Neural progenitor cell (in vitro differentiated cells): ENCODE measurements around the gene MMS22L. TPM values are rescaled to one million over a fixed set of nuclear protein-coding genes. Genes with fewer than 3 reads are reported as not detected.
A peak's percentile ranks its signal among the peaks of the same experiment; 100 is the strongest.

Experiments used
- DNase-seq: peaks from one replicate; pipeline ENCODE4 v3.0.0-alpha.2; 2016; ENCODE audit warnings: low spot score
- H2AFZ ChIP-seq: fragments of 200-600 bp; sonication (generic); replicated peaks from 2 replicates; pipeline ENCODE4 v1.6.1; 2016; ENCODE audit warnings: antibody characterized with exemption
- H3F3A ChIP-seq: fragments of 200-600 bp; sonication (generic); 2 replicates; pipeline ENCODE4 v1.6.1; 2016; ENCODE audit warnings: antibody characterized with exemption, low read depth
- H3K27ac ChIP-seq: fragments of 200-600 bp; sonication (generic); 2 replicates; pipeline ENCODE4 v1.5.1; 2016; ENCODE audit warnings: mild to moderate bottlenecking
- H3K27me3 ChIP-seq: fragments of 200-600 bp; sonication (generic); 2 replicates; pipeline ENCODE4 v1.6.1; 2016; ENCODE audit warnings: mild to moderate bottlenecking, moderate library complexity
- H3K36me3 ChIP-seq: fragments of 200-600 bp; sonication (generic); 2 replicates; pipeline ENCODE4 v1.5.1; 2016
- H3K4me1 ChIP-seq: fragments of 200-600 bp; sonication (generic); 2 replicates; pipeline ENCODE4 v1.6.1; 2016; ENCODE audit warnings: mixed run types
- H3K4me2 ChIP-seq: fragments of 200-600 bp; sonication (generic); 2 replicates; pipeline ENCODE4 v1.6.1; 2016
- H3K4me3 ChIP-seq: fragments of 200-600 bp; sonication (generic); 2 replicates; pipeline ENCODE4 v1.5.1; 2016
- H3K79me2 ChIP-seq: fragments of 200-600 bp; sonication (generic); 2 replicates; pipeline ENCODE4 v1.6.1; 2016; ENCODE audit warnings: low read depth
- H3K9ac ChIP-seq: fragments of 200-600 bp; sonication (generic); 2 replicates; pipeline ENCODE4 v1.6.1; 2016
- H3K9me3 ChIP-seq: fragments of 200-600 bp; sonication (generic); 2 replicates; pipeline ENCODE4 v1.5.1; 2016; ENCODE audit warnings: low read depth
- H4K20me1 ChIP-seq: fragments of 200-600 bp; sonication (generic); 2 replicates; pipeline ENCODE4 v1.6.1; 2016; ENCODE audit warnings: low read depth
- H3K27ac Mint-ChIP-seq: 3 replicates; pipeline ENCODE4 v1.8.0; 2021; ENCODE audit warnings: mixed read lengths
- H3K27me3 Mint-ChIP-seq: 2 replicates; pipeline ENCODE4 v1.8.0; 2022; ENCODE audit warnings: low read depth, mild to moderate bottlenecking, inconsistent platforms, moderate library complexity, mixed read lengths; ENCODE audit not compliant: insufficient read depth
- H3K36me3 Mint-ChIP-seq: 3 replicates; pipeline ENCODE4 v1.8.0; 2021; ENCODE audit warnings: mixed read lengths
- H3K4me1 Mint-ChIP-seq: 3 replicates; pipeline ENCODE4 v1.8.0; 2021; ENCODE audit warnings: mixed read lengths
- H3K4me3 Mint-ChIP-seq: 3 replicates; pipeline ENCODE4 v1.8.0; 2021; ENCODE audit warnings: mild to moderate bottlenecking, moderate library complexity, mixed read lengths
- H3K9me3 Mint-ChIP-seq: 3 replicates; pipeline ENCODE4 v1.8.0; 2020; ENCODE audit warnings: mixed read lengths
- CTCF ChIP-seq: fragments of 200-600 bp; sonication (generic); IDR thresholded peaks from 2 replicates; pipeline ENCODE4 v1.5.1; 2017; ENCODE audit warnings: antibody characterized with exemption, mild to moderate bottlenecking
- EZH2 ChIP-seq: fragments of 200-600 bp; sonication (generic); IDR thresholded peaks from 2 replicates; pipeline ENCODE4 v1.6.1; 2017; ENCODE audit warnings: antibody characterized with exemption, mild to moderate bottlenecking, moderate library complexity
- EZH2phosphoT487 ChIP-seq: fragments of 200-600 bp; sonication (generic); IDR thresholded peaks from 2 replicates; pipeline ENCODE4 v1.6.1; 2017; ENCODE audit warnings: antibody characterized with exemption
- total RNA-seq: library from RNA; depleted of rRNA; stranded (reverse); fragments of >200 nt; gene quantifications from 2 replicates; pipeline ENCODE4 v1.2.3, GENCODE V29; 2015; ENCODE audit warnings: low replicate concordance

MMS22L gene
- total RNA-seq, 1 donor from 2014 or later: 76.5 TPM

GRCh38 chr6:97316978-97317377, 34.0 kb upstream of the MMS22L start:
- H3K79me2 ChIP-seq: no peaks in the 10 kb centered on the region
- peaks cover 4% of the 10 kb centered on the region for H3K4me1 Mint-ChIP-seq
- no peak overlapping the region for H3K27ac ChIP-seq
- H3K27me3 ChIP-seq: no peaks in the 10 kb centered on the region
- TF ChIP-seq EZH2 (no peak), EZH2phosphoT487 (no peak), CTCF (no peak)
- H3K4me3 Mint-ChIP-seq: no peak overlapping the region
- peaks cover 5% of the 10 kb centered on the region for H3K27me3 Mint-ChIP-seq
- H3K4me1 ChIP-seq: peaks cover 8% of the 10 kb centered on the region
- no peaks in the 10 kb centered on the region for H3K36me3 ChIP-seq
- no peaks in the 10 kb centered on the region for H4K20me1 ChIP-seq
- no peak overlapping the region for H2AFZ ChIP-seq
- no peak for DNase-seq
- no peak overlapping the region for H3K4me2 ChIP-seq
- H3K9ac ChIP-seq: no peak overlapping the region
- no peaks in the 10 kb centered on the region for H3K9me3 ChIP-seq
- H3K27ac Mint-ChIP-seq: no peak overlapping the region
- H3K36me3 Mint-ChIP-seq: no peaks in the 10 kb centered on the region
- no peak overlapping the region for H3K4me3 ChIP-seq
- H3F3A ChIP-seq: no peaks in the 10 kb centered on the region
- no peaks in the 10 kb centered on the region for H3K9me3 Mint-ChIP-seq

GRCh38 chr6:97312241-97312640, 29.2 kb upstream of the MMS22L start:
- Mint-ChIP-seq H3K27me3 (peaks cover 2% of the 10 kb centered on the region), H3K9me3 (no peaks in the 10 kb centered on the region), H3K4me1 (peaks cover 4% of the 10 kb centered on the region), H3K4me3 (no peak overlapping the region), H3K27ac (no peak overlapping the region), H3K36me3 (no peaks in the 10 kb centered on the region)
- Histone ChIP-seq H3K27me3 (no peaks in the 10 kb centered on the region), H3K4me2 (no peak overlapping the region), H3K36me3 (no peaks in the 10 kb centered on the region), H3K9ac (no peak overlapping the region), H3K4me1 (peaks cover 7% of the 10 kb centered on the region), H3K4me3 (no peak overlapping the region), H3F3A (peaks cover 1% of the 10 kb centered on the region), H2AFZ (no peak overlapping the region), H3K27ac (no peak overlapping the region), H3K79me2 (no peaks in the 10 kb centered on the region), H3K9me3 (no peaks in the 10 kb centered on the region), H4K20me1 (no peaks in the 10 kb centered on the region)
- TF ChIP-seq CTCF: no peak
- TF ChIP-seq EZH2phosphoT487: no peak
- TF ChIP-seq EZH2: no peak
- no peak for DNase-seq

- H3K36me3 Mint-ChIP-seq: no peaks in the 10 kb centered on the region
- Histone ChIP-seq H3K4me3 (peak overlapping the region; percentile 9), H3K4me1 (peaks cover 22% of the 10 kb centered on the region), H3K36me3 (no peaks in the 10 kb centered on the region), H3K4me2 (peak overlapping the region; percentile 65), H3F3A (peaks cover 15% of the 10 kb centered on the region), H3K27ac (peak overlapping the region; percentile 46), H3K9me3 (no peaks in the 10 kb centered on the region), H3K79me2 (no peaks in the 10 kb centered on the region), H3K9ac (no peak overlapping the region), H2AFZ (peak overlapping the region; percentile 27), H4K20me1 (no peaks in the 10 kb centered on the region), H3K27me3 (no peaks in the 10 kb centered on the region)
- TF ChIP-seq EZH2 (no peak), EZH2phosphoT487 (peak; percentile 37)
- no peaks in the 10 kb centered on the region for H3K9me3 Mint-ChIP-seq
- H3K4me1 Mint-ChIP-seq: peaks cover 24% of the 10 kb centered on the region
- no peaks in the 10 kb centered on the region for H3K27me3 Mint-ChIP-seq
- DNase-seq: peak; percentile 58
- peak overlapping the region; percentile 84 for H3K27ac Mint-ChIP-seq
- peak overlapping the region; percentile 61 for H3K4me3 Mint-ChIP-seq
Measured at GRCh38 chr6:97306544-97307320, 23.7 kb upstream of the MMS22L start.
